OCI-LY1 (cell line): ENCODE measurements around the gene RNF144A.
"Not testable (repeated sequence)": the region's sequence is repeated elsewhere in the genome, so short reads cannot be mapped to it uniquely, and the experiment has no call there.

Experiments used
- CTCF ChIP-seq: fragments of 200-600 bp; sonication (generic), shearing (Covaris generic); IDR thresholded peaks from 2 replicates; pipeline ENCODE4 v1.5.1; 2017; ENCODE audit warnings: mild to moderate bottlenecking, antibody characterized with exemption, low read length, moderate library complexity, mixed read lengths
- EZH2 ChIP-seq: fragments of 200-600 bp; sonication (generic), shearing (Covaris generic); IDR thresholded peaks from 2 replicates; pipeline ENCODE4 v1.8.0; 2017; ENCODE audit warnings: borderline replicate concordance, mixed run types, mild to moderate bottlenecking, antibody characterized with exemption, low read length, moderate library complexity, mixed read lengths

GRCh38 chr2:6935652-6936020 lies 18.4 kb downstream of the RNF144A start:
- TF ChIP-seq CTCF, EZH2: not testable (repeated sequence)
